Suppressor macrophage (primary cell): ENCODE results near the gene GLRX2.
A peak's percentile ranks its signal among the peaks of the same experiment; 100 is the strongest.

Source experiments
- DNase-seq, 4 experiments: peaks; one replicate each; pipeline ENCODE4 v3.0.0-alpha.2; 2020 to 2022

GLRX2 gene

GRCh38 chr1:193111641-193112090, 6.5 kb upstream of the GLRX2 start:
- DNase-seq, result peak; percentile 46 to 76 (median 72)

GRCh38 chr1:193110864-193111263, 5.7 kb upstream of the GLRX2 start:
- no peak for DNase-seq

- no peak for DNase-seq
Observed at GRCh38 chr1:193110246-193110645, 5.0 kb upstream of the GLRX2 start.

GRCh38 chr1:193109619-193110018, 4.4 kb upstream of the GLRX2 start:
- no peak for DNase-seq

- DNase-seq, result no peak
Observed at GRCh38 chr1:193108471-193108870, 3.3 kb upstream of the GLRX2 start.

GRCh38 chr1:193105821-193106177, 585 bp upstream of the GLRX2 start:
- DNase-seq, result peak in 1 of 4 experiments; percentile 17

GRCh38 chr1:193104502-193104906, 710 bp downstream of the GLRX2 start:
- DNase-seq, result peak; percentile 83 to 92 (median 90)

- peak in 1 of 4 experiments; percentile 5 for DNase-seq
Observed at GRCh38 chr1:193103759-193104501, 1.3 kb downstream of the GLRX2 start.

- DNase-seq, result peak in 2 of 4 experiments; percentile 12 to 15
Observed at GRCh38 chr1:193102662-193103061, 2.6 kb downstream of the GLRX2 start.

- DNase-seq, result no peak
Observed at GRCh38 chr1:193094112-193094511, 11.1 kb downstream of the GLRX2 start.

- no peak for DNase-seq
Observed at GRCh38 chr1:193090865-193091264, 14.3 kb downstream of the GLRX2 start.

GRCh38 chr1:193087893-193088292, 17.3 kb downstream of the GLRX2 start:
- DNase-seq, result no peak

GRCh38 chr1:193086342-193086741, 18.9 kb downstream of the GLRX2 start:
- DNase-seq, result no peak

GRCh38 chr1:193085263-193085662, 20.0 kb downstream of the GLRX2 start:
- no peak for DNase-seq

- no peak for DNase-seq
Observed at GRCh38 chr1:193083365-193084088, 21.7 kb downstream of the GLRX2 start.

GRCh38 chr1:193079187-193079586, 26.0 kb downstream of the GLRX2 start:
- no peak for DNase-seq

- DNase-seq, result no peak
Observed at GRCh38 chr1:193077991-193078390, 27.2 kb downstream of the GLRX2 start.

- no peak for DNase-seq
Observed at GRCh38 chr1:193070942-193071341, 34.3 kb downstream of the GLRX2 start.

GRCh38 chr1:193070386-193070753, 34.8 kb downstream of the GLRX2 start:
- DNase-seq, result peak in 2 of 4 experiments; percentile 2 to 12

- DNase-seq, result peak in 3 of 4 experiments; percentile 3 to 17 (median 15)
Observed at GRCh38 chr1:193069748-193070385, 35.3 kb downstream of the GLRX2 start.

GRCh38 chr1:193068013-193068412, 37.2 kb downstream of the GLRX2 start:
- peak in 1 of 4 experiments; percentile 8 for DNase-seq

GRCh38 chr1:193066606-193067005, 38.6 kb downstream of the GLRX2 start:
- no peak for DNase-seq

- DNase-seq, result no peak
Observed at GRCh38 chr1:193065954-193066353, 39.3 kb downstream of the GLRX2 start.
